Measurements from ENCODE around the gene CAMK1D.

GRCh38 chr10:12455318-12455717 lies 106.0 kb downstream of the CAMK1D start:
- no peak for TF ChIP-seq CTCF (conservative IDR thresholded peaks at IDR 0.05)
- no peak for TF ChIP-seq EZH2 (IDR thresholded peaks at IDR 0.05; ENCODE audit: low read depth)

Data from PC-9 (cell line).